HG03558 (cell line): ENCODE data around the gene HEBP2.

Experiments used
- ATAC-seq: cut with Tn5 transposase; IDR thresholded peaks from one replicate; pipeline ENCODE4 v1.9.1; 2021; ENCODE audit warnings: moderate number of reproducible peaks; ENCODE audit not compliant: unreplicated experiment; ENCODE audit errors: extremely low read depth

Gene HEBP2

DNA sequence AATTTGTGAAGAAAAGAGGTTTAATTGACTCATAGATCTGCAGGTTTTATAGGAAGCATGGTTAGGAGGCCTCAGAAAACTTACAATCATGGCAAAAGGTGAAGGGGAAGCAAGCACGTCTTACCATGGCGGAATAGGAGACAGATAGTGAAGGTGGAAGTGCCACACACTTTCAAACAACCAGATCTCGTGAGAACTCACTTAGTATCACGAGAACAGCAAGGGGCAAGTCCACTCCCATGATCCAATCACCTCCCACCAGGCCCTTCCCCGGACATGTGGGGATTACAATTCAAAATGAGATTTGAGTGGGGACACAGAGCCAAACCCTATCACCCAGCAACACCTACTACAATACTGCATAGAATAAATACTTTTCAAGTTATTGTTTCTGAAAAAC, 7.3 kb upstream of the HEBP2 start:
- no peak for ATAC-seq

DNA sequence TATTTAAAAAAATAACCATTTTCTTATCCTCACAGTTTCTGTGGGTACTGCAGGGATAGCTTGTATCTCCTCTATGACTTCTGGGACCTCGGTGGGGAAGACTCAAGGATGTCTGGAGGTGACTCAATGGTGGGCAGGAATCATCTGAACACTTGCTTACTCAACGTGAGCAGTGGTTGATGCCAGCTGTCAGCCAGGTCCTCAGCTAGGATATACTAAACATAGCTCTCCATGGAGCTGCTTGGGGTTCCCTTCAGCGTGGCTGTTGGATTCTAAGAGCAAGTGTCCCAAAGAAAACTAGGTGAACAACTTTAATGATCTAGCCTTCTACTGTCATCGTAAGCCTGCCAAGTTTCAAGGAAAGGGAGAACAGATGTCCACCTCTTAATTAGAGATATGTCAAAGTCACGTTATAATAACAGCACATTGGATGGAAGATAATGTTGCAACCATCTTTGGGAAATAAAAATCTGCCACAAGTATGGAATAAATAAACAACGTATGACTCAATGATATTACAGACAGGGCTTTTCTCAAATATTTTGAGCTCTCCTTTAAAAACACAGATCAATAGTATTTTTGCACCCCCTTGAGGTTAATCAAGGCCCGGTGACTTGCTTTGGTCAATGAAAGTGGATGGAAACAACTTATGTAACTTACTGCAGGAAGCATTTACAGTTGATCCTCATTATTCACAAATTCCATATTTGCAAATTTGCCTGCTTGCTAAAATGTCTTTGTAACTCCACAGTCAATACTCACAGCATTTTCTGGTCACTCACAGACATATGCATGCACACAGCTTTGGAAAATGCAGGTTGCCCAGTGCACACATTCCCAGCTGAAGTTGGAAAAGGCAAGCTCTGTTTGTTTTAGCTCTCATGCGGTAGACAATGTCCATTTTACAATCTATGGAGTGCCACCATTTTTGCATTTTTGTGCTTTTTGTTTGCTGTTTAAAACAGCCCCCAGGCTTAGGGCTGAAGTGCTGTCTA, 6.6 kb upstream of the HEBP2 start:
- no peak for ATAC-seq

DNA sequence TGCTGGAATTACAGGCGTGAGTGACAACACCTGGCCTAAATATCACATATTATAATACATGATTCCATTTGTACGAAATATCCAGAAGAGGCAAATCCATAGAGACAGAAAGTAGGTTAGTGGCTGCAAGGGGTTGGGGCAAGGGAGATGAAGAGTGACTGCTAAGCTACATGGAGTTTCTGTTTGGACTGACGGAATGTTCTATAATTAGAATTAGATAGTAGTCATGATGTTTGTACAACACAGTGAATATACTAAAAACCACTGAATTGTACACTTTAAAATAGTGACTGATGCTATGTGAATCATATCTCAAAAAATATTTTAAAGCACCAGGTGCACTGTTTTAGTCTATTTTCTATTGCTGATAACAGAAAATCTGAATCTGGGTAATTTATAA, 3.7 kb upstream of the HEBP2 start:
- no peak for ATAC-seq

DNA sequence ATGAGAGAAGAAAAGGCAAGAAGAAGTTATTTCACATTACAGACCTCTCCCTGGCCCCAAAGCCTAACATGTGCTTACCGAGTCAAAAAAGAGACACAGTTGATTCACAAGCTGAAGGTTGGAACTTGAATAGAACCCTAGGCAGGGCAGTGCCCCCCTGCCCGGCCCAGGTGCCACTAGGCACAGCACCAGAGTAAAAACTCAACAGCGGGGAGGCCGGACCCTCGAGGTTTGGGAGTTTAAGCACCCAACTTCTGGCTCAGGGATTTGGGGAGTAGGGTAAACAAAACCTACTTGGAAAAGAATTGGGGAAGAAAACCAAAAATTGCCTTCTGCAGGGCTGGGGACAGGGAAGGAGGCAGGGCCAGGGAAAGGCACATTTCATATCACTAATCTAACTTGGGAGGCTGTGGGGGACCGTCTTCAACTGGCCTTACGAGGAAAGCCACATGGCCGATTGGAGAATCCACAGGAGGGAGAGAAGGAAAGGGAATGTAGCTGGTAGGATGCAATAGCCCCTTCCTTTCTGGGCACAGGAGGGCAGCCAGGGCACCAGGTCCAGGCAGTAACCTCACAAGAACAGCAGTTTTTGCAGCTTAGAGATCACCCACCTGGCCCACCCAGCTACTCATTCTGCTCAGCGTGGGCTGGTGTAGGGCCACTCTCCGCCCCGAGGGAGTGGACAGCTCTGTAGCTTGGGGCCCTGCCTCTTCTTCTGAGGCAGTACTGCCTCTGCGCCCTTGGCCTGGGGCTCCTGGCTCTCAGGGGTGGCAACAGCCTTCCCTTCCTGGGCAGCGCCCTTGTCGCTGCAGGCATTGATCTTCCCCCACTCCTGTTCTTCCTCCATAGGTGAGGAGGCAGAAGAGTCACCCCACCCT, 1.8 kb upstream of the HEBP2 start:
- ATAC-seq: no peak

DNA sequence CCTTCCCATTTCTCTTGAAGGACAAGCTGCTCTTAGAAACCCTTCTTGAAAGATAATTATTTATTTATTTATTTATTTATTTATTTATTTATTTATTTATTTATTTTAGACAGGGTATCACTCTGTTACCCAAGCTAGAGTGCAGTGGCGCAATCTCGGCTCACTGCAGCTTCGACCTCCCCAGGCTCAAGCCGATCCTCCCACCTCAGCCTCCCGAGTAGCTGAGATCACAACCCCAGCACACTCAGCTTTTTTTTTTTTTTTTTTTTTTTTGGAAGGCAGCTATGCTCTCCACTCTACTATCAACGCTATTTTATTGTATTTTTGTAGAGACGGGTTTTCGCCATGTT, 1.2 kb upstream of the HEBP2 start:
- ATAC-seq: no peak

DNA sequence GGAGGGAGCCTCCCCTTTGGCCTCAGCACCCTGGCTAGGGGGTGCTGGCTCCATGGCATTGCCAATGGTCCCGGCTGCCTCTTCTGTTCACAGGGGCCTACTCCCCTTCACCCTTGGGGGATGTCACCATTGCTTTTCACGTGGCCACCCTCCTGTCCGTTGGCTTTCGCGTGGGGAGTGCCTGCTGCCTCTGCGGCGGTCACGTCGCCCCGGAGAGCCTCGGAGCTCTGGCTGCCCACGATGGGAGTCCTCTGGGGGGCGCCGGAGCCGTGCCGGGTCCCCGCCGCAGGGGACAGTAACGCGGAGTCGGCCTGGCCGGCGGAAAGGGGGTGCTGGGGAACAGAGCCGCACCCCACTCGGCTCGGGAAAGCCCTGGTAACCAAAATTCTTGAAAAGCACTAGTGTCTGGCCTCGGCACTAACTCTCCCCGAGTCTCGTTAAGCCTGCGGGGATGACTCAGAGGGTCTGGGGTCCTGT, 661 bp upstream of the HEBP2 start:
- ATAC-seq: no peak

DNA sequence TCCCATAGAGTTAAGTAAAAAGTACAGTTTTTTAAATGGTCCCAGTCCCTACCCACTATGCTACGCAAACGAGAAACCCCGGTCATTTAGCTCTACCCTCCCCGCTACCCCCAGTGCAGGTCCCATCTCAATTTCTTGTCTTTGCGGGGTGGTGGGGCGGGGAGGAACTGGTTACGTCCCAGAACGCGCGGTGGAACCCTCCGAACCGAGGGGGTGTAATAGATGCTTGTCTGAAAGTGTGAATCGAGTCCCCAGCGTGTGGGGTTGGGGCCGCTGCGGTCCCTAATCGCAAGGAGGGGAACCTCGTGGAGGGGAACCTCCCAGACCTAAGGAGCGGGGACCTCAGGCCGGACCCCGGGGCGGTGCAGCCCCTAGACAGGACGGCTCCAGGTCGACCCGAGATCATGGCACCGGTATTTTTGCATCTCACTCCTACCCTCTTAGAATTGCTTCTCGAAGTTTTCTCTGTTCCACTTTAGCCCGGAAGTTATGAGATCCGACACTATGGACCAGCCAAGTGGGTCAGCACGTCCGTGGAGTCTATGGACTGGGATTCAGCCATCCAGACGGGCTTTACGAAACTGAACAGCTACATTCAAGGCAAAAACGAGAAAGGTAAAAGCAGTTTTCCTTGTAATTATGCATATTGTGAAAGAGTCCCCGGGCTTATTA, 779 bp downstream of the HEBP2 start:
- ATAC-seq: no peak

DNA sequence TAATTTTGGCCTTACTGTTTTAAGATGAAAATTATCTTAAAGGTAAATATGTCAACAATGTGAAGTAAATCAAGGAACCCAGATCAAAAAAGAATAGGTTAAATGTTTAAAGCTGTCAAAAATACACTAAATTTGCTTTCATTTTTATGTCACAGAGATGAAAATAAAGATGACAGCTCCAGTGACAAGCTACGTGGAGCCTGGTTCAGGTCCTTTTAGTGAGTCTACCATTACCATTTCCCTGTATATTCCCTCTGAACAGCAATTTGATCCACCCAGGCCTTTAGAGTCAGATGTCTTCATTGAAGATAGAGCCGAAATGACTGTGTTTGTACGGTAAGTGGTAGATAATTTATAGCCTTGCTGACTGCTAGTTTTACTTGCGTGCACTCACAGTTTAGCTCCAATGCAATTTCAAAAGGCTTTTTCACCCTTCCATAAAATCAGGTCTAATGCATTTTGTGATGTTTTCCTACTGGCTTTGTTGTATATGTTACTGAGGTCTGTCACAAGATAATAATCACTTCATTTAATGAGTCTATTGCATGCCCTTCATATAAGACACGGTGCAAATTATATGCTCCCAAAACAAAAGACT, 1.9 kb downstream of the HEBP2 start:
- ATAC-seq: no peak

DNA sequence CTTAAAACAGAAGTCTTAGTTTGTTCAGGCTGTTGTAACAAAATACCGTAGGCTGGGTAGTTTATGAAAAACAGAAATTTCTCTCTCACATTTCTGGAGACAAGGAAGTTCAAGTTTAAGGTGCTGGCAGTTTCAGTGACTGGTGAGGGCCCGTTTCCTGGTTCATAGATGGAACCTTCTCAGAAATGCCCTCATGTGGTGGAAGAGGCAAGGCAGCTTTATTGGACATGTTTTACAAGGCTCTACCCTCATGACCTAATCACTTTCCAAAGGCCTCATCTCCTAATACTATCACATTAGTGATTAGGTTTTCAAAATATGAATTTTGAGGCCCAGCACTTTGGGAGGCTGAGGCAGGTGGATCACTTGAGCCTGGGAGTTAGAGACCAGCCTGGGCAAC, 2.4 kb downstream of the HEBP2 start:
- no peak for ATAC-seq

DNA sequence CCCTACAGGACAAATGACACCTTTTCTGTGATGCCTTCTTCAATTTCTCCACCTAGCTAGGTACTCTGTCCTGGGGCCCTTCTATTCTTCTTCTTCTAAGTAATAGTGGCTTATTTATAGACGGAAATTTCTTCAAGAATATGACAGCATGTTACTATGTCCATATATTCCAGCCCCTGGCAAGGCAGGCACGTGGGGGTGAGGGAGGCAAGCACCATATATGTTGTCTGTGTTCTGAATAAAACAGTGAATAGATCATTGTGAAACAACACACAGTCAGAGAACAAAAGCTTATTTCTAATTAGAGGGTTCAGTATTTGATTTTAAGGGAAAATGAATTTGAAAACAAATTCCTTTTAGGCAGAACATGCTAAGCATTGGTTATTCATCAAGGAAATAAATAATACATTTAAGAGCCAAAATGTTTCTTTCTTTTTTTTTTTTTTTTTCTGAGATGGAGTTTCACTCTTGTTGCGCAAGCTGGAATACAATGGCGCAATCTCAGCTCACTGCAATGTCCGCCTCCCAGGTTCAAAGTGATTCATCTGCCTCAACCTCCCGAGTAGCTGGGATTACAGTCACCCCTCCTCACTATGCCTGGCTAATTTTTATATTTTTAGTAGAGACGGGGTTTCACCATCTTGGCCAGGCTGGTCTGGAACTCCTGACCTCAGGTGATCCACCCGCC, 6.2 kb downstream of the HEBP2 start:
- no peak for ATAC-seq

DNA sequence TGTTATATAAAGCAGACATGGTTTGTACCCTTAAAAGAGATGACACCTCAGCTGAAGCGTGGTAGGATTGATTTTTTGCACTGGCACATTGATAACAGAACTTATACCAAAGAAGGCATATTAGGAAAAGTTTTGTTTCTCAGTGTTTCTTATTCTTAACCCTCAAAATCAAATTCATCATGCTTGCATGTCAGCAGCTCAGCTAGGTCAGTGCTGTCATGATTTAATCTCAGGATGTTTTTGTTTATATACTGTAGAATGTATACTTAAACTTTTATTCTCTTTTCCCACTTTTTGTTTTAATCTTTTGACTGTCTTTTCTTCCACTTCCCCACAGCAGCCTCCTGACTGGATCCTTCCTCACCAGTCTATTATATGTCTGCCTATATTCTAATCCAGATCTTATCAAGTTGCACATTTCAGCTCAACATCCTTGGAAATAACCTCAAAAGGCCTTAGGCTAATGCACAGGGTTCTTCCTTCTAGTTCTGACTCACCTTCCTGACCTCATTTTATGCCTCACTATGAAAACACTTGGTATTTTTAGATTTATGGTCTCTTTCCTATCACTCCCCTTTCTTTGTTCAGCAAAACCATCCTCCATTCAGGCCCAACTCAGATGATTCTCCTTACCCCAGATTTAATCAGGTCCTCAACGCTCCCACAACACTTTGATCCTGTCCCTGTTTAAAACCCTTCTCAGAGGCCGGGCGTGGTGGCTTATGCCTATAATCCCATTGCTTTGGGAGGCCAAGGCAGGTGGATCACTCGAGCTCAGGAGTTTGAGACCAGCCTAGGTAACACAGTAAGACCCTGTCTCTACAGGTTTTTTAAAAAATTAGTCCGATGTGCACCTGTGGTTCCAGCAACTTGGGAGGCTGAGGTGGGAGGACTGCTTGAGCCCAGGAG, 7.2 kb downstream of the HEBP2 start:
- no peak for ATAC-seq

DNA sequence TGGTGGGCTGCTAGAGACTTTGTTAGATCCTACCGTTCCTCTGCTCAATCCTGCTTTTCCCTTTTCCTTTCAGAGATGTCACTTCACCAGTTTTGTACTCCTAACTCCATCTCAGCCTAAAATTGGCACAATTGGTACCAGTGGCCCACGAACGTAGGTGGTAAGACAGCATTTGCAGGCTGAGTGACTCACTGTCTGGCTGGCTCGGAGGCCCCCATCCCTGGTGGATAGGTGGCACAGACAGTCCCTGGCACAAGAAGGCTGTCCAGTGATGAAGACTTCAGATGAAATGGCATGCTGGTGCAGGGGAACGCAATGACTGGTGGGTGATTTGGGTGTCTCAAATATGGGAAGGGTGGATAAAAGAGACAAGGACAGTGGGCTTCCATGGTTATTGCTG, 11.1 kb downstream of the HEBP2 start:
- ATAC-seq: no peak

DNA sequence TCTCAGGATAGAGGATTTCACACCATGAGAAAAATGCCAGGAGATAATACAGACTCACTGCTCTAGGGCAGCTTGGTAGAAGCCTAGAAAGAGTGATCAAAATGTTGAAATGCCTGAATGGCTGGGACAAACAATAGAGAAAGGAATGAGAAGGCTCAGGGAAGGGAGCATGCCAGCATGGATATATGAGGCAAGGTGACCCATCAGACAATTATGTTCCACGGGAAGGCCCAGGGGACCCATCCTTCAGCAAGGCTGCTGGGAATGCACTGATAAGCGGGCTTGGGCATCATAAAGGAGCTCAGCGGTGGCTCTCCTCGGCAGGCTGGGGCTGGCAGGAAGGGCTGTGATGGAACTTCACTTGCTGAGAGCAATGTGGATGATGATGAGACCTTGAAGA, 12.2 kb downstream of the HEBP2 start:
- ATAC-seq: no peak

DNA sequence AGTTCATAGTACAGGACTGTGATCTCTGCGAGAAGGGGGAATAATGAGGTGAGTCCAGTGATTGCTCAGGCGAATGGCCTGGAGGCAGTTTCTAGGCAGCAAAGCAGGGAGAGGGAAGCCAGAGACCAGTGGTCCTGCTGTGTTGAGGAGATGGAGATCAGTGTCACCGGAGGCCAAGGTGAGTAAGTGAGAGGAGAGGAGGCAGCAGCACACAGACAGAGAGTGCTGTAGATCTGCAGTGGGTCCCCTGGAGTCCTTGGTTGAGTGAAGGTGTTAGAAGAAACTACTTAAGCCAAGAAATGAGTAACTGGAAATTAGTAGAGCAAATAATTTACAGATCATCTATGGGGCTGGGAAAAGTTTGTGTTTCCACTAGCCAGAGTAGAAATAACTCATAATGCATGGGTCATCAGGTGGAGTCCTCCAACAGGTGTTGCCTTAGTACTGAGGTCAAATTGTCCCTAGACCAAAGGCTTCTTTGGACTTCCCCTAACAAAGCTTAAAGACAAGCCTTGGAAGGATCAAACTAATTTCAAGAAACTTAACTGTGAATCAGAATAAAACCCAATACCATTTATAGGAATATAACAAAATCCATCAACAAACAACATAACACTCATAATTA, 13.6 kb downstream of the HEBP2 start:
- no peak for ATAC-seq

DNA sequence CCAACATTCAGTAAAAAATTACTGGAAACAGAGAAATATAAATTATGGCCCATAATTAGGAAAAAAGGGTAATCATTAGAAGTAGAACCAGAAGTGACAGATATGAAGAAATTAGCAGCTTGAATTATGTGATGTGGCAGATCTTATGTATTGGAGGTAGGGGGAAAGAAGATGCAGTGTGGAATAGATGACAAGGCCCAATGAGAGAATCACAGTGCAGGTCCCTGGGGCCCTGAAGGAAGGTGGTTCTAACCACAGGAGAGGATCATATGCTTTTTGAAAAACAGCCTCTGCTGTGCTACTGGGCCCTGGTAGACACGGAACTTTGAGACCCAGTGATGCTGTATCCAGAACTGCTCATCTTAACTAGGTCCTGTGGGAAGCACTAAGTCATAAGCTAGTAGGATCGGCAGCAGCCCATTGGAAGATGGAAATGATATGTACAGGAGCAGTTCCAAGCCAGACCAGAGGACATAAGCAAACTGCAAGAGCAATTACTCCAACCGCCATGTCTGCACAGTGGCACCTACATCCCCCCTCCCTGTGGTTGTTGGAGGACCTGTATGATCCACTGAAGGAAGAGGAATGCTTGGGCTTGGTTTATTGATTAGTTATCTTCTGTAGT, 14.2 kb downstream of the HEBP2 start:
- ATAC-seq: no peak

DNA sequence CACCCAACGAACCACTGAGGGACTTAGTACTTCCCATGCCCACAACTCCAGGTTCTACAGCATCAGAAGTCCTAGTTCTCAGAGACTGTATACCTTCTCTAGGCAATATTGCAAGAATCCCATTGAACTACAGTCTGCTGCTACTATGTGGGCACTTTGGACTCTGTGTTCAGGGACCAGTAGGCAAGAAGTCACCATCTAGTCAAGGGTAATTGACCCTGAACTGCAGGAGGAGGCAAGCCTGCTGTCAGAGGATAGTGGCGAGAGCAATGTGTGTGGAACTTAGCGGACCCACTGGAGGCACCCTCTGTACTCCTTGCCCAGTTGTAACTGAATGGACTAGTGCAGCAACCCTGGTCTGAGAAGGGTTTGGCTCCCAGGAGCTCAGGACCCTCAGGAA, 15.7 kb downstream of the HEBP2 start:
- ATAC-seq: no peak

DNA sequence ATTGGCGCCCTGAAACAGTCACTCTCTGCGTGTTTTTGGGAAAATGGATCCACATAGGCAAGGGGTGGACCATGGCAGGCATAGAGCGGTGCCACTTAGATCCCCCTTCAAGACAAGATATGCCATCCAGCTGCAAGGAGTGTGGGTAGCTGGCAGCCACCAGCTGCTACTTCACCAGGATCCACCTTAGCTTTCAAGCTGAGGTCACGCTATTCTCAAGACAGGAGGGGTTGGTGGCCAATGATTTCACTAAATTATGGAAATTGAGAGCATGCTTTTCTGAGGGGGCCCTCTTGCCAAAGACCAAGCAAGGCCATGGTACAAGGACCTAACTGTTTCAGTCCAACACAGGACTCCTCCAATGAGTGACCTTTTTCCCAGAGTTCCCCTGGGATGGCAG, 16.3 kb downstream of the HEBP2 start:
- ATAC-seq: no peak

DNA sequence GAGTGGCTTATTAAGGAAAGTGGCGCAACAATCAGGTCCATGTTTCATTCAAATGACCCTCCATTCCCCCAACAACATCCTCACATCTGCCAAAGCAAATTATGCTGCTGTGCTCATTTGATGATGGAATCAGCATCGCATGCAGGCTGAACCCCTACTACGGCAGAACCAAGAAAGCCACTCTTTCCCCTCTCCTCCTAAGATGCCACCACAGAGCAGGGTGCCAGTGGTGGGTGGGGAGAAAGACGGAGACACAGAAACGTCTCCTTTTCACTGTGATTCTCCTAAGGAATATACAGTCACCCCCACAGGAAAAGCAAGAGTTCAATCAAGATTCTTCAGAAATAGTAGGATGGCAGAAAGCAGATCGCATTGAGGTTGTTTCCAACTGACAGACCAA, 17.1 kb downstream of the HEBP2 start:
- ATAC-seq: no peak
